NCI-H1092 treated with DMSO at 0.1 percent for 48 hours (cell line): ENCODE data around the gene CCDC159.

Source experiments
- DNase-seq: peaks from one replicate; lab custom pipeline; 2025; lab: John Stamatoyannopoulos, UW

CCDC159 gene

DNA sequence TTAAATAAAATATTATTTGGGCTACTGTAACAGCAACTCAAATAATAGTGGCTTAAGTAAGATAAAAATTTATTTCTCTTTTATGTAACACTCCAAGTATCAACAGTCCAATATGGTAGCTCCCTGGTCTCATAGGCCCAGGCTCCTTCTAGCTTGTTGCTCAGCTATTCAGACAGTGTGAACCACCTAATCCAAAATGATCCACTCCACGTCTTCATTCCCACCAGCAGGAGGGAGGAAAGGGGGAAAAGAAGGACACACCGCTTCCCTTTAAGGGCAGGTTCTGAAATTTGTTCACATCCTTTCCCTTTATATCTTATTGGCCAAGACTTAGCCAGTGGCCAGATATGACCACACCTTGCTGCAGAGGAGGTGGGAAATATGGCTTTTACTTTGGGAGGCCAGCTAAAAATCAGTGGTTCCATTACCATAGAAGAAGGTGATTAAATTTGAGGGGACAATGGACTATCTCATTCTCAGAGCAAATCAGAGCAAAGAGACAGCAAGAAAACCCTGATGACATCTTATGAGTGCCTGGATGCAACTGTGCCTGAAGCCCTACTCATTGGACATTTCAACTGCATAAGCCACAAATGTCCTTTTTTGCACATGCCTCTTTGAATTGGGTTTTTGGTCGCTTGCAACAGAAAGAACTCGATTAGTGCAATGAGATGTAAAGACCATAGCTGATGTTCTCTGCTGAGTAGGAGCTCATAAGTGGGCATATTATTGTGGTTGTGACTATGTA is 44.8 kb downstream of the CCDC159 start:
- DNase-seq, result no peak

- no peak for DNase-seq
Observed at GRCh38 chr19:11397089-11397610, 50.8 kb downstream of the CCDC159 start.

DNA sequence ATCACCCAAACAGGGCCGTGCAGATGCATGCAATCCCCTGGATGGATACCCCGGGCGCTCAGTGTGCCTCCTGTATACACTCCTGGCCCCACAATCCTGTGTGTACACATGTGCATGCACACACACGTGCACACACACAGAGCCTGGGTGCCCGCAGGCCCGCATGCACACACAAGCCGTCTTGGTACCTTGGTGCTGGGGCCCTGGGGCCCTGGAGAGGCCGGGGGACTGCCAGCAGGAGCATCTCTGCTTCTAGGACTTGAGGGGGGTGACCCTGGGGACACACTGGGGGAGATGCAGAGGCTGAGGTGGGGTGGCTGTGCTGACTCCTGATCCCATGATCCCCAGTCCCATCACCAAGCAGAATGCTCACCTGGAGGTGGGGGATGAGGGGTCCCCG is 53.3 kb downstream of the CCDC159 start:
- no peak for DNase-seq

- DNase-seq, result no peak
Observed at GRCh38 chr19:11400798-11401197, 54.5 kb downstream of the CCDC159 start.

DNA sequence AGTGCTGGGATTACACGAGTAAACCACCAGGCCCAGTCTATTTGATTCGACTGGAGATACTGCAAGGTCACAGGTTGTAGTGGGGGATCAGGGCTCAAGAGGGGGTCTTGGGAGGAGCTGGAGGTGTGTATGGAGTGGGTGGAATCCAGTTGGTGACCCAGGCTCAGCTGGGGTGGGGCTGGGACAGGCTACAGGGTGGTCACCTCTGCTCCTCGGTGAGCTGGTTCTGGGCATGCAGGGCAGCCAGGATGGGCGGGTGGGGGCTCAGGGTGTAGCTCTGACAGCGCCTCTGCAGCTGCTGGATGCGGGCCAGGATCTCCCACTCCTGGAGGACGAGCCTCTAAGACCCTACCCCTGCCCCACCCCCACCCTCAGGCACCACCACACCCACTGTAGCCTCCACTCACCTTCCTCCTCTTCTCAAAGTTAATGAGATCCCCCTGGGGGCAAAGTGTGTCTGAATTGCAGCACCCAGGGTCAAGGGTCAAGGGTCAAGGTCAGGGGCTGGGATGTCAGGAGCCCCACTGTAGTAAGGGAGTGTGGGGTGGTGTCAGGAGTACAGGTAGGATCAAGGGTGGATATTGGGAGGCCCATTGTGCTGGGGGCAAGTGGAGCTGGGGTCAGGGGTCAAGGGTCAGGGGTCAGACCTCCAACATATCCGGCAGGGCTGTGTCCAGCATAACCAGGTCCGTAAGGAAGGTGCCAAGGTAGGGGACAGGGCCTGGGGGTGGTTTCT is 55.7 kb downstream of the CCDC159 start:
- no peak for DNase-seq
